ENCODE measurements around the gene NOC2L.
A peak's percentile ranks its signal among the peaks of the same experiment; 100 is the strongest.

Gene NOC2L

DNA sequence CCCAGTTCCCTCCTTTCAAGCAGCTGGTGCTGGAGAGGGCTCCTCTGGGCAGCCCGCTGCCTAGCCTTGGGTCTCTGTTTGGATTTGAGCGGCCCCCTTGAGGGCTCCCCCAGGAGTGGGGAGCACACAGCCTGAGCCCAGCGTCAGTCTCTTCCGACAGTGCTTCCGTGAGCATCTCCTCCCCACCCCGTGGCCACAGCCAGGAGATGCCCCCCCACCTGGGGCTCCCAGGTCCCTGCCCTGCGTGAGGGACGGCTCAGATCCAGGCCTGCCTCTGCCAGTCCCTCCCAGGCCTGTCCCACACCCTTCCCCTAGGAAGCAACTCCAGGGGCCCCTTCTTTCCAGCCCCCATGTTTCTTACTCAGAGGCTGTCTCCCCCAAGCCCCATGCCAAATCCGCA lies 31.8 kb downstream of the NOC2L start:
- TF ChIP-seq, protein P1, sequence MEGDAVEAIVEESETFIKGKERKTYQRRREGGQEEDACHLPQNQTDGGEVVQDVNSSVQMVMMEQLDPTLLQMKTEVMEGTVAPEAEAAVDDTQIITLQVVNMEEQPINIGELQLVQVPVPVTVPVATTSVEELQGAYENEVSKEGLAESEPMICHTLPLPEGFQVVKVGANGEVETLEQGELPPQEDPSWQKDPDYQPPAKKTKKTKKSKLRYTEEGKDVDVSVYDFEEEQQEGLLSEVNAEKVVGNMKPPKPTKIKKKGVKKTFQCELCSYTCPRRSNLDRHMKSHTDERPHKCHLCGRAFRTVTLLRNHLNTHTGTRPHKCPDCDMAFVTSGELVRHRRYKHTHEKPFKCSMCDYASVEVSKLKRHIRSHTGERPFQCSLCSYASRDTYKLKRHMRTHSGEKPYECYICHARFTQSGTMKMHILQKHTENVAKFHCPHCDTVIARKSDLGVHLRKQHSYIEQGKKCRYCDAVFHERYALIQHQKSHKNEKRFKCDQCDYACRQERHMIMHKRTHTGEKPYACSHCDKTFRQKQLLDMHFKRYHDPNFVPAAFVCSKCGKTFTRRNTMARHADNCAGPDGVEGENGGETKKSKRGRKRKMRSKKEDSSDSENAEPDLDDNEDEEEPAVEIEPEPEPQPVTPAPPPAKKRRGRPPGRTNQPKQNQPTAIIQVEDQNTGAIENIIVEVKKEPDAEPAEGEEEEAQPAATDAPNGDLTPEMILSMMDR (conservative IDR thresholded peaks at IDR 0.05; ENCODE audit: low read depth, low read length), result no peak
- no peak for DNase-seq (ENCODE audit: low read depth)
- H3K4me3 ChIP-seq (ENCODE audit: low read length), result no peak overlapping the region

DNA sequence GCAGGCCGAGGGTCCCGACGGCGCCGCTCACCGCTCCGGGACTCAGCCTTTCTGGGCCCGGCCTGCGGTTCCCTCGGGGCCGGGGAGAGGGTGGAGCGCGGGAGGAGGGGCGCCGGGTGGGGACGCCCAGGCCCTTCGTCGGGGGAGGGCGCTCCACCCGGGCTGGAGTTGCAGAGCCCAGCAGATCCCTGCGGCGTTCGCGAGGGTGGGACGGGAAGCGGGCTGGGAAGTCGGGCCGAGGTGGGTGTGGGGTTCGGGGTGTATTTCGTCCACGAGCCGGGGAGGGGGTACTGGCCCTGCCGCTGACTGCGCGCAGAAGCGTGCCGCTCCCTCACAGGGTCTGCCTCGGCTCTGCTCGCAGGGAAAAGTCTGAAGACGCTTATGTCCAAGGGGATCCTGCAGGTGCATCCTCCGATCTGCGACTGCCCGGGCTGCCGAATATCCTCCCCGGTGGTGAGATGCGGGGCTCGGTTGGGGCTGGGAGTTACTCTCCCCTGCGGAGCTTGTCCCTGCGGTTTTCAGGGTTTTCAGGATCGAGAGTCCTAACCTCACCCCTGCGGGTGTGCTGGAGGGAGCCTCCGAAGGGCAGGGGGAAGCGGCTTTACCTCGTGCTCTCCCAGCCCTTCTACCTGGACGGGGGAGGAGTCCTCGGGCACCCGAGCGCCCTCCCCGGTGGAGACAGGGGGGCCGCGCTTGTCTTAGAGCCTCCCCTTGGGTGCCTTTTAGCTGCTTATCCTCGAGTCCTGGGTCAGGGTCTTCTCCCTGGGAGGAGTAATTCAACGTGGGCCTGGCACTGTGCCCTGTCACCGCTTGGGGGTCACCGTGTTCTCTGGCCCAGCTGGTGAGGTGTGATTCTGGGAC lies 33.3 kb downstream of the NOC2L start:
- peak overlapping the region; percentile 56 for H3K4me3 ChIP-seq (ENCODE audit: low read length)
- TF ChIP-seq, protein P1 (conservative IDR thresholded peaks at IDR 0.05; ENCODE audit: low read depth, low read length), result peak; percentile 15
- DNase-seq (ENCODE audit: low read depth), result no peak

DNA sequence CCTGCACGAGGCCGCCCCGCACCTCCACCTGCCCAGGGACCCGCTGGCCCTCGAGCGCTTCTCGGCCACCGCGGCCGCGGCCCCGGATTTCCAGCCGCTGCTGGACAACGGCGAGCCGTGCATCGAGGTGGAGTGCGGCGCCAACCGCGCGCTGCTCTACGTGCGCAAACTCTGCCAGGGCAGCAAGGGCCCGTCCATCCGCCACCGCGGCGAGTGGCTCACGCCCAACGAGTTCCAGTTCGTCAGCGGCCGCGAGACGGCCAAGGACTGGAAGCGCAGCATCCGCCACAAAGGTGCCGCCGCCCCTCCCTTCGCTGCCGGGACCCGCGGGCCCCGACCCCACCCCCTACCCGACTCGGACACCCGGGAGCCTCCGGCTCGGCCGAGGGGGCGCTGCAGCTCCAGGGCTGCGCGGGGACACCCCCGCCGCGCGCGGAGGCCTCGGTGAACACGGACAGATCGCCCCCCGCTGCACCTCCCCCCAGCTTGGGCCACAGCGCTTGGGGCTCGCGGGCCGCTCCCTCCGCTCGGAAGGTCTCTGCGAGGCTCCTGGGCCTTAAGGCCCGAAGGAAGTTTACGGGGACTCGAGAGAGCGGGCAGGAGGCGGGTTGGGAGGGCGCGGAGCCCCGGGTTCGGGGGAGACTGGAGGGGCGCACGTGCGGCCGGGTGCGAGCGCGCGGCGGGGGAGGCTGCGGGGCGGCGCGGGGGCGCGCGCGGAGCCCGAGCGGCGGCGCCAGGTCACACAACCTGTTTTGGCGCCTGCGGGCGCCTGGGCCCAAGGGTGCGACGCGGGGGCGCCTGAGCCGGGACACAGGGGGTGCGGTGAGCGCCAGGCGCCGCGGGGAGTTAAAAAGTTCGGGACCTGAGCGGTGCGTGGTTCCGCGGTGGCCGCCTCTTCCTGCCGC lies 34.1 kb downstream of the NOC2L start:
- H3K4me3 ChIP-seq (ENCODE audit: low read length), result peak overlapping the region; percentile 56
- TF ChIP-seq, protein P1 (conservative IDR thresholded peaks at IDR 0.05; ENCODE audit: low read depth, low read length), result no peak
- no peak for DNase-seq (ENCODE audit: low read depth)

DNA sequence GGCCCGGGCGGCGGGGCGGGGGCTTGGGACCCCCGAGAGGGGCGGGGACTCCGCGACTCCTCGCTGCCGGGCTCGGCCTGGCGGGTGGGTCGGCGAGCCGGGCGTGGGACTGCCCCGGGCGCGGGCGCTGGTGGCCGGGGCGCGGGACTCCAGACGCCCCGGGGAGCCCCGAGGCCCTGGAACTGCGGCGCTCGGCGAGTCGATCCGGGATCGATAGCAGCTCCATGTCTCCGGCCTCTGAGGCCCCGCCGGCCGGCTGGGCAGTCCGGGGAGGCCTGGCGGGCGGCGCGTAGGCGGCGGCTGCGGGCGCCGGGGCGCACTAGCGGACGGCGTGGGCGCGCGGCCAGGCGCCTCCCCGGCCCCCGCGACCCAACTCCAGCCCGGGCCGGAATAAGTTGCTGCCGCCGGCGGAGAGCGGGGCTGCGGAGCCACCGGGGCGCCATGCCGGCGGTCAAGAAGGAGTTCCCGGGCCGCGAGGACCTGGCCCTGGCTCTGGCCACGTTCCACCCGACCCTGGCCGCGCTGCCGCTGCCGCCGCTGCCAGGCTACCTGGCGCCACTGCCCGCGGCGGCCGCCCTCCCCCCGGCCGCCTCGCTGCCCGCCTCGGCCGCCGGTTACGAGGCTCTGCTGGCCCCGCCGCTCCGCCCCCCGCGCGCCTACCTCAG lies 34.9 kb downstream of the NOC2L start:
- TF ChIP-seq, protein P1 (conservative IDR thresholded peaks at IDR 0.05; ENCODE audit: low read depth, low read length), result no peak
- H3K4me3 ChIP-seq (ENCODE audit: low read length), result peak overlapping the region; percentile 56
- no peak for DNase-seq (ENCODE audit: low read depth)

DNA sequence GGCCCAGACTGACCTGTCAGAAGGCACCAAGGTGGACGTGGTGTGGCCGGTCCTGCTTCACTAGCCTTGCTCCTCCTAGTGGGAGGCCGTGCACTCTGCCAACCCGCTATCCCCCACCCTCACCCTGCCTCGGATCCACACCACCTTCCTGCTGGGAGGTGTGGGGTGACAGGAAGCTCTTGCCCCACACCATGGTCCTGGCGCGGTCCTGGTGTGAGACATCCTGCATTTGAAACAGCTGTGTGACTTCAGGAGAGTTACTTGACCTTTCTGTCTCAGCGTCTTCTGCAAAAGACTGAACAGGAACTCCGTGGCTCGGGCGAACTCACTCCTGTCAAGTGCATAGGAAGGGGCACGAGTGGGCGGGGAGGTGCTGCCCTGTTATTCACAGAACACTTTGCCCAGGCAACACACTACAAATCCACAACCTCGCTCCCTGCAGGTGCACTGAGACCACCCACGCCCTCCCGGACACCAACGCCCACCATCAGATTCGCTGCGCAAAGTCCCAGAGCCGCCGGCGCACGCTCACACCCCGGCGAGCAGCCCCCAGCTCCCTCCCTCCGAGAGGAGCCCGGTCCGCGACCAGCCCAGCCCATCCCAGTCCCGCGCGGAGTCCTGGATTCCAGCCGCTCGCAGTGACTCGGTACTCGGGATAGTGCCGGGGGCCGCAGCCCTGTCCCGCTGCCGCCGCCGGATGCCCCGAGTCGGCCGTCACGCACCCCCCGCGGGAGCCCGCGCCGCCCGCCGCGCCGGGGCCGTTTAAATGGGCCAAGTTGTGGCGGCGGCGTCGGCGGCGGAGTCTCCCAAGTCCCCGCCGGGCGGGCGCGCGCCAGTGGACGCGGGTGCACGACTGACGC lies 35.7 kb downstream of the NOC2L start, which contains the start of gene SAMD11:
Gene SAMD11 (plus strand): TSS at position 793 of the 860 bp plus-strand sequence. CDS start 509 bp downstream, outside the sequence.
- TF ChIP-seq, protein P1 (conservative IDR thresholded peaks at IDR 0.05; ENCODE audit: low read depth, low read length), result peak; percentile 14
- peak within 1 kb of the TSS; percentile 56 for H3K4me3 ChIP-seq (ENCODE audit: low read length)
- no peak for DNase-seq (ENCODE audit: low read depth)
